Stimulated activated CD8-positive, alpha-beta memory T cell treated with anti-CD3 and anti-CD28 coated beads, Interleukin-15, amount 100 ng/mL, for 4 hours (primary cell): ENCODE results near the gene TAGLN.
"Not testable (repeated sequence)": the region's sequence is repeated elsewhere in the genome, so short reads cannot be mapped to it uniquely, and the experiment has no call there.

Experiments used
- DNase-seq, 2 donors: peaks; one replicate each; pipeline ENCODE4 v3.0.0-alpha.2; 2020; ENCODE audit warnings: low read depth in 2 of 2

The TAGLN gene

GRCh38 chr11:117195761-117196160 lies 3.4 kb upstream of the TAGLN start:
- no peak for DNase-seq

- DNase-seq: no peak
Observed at GRCh38 chr11:117197006-117197405, 2.2 kb upstream of the TAGLN start.

GRCh38 chr11:117197516-117198456 lies 1.4 kb upstream of the TAGLN start:
- DNase-seq: no peak

DNA sequence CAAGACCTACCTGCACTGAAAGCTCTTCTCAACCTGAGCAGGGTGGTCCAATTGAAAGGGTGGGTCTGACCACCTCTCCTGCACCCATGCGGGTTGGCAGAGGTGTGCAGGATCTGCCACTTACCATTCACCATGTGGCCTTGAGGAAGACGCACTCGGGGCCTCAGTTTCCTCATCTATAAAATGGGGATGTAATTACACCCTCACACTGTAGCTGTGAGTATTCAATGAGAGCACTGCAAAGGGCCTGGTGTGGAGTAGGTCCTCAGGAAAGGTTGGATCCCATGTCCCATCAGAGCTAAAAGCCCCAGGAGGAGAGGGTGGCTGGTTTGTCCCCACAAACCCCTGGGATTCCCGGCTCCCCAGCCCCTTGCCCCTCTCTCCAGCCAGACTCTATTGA lies 557 bp upstream of the TAGLN start:
- DNase-seq: no peak

DNA sequence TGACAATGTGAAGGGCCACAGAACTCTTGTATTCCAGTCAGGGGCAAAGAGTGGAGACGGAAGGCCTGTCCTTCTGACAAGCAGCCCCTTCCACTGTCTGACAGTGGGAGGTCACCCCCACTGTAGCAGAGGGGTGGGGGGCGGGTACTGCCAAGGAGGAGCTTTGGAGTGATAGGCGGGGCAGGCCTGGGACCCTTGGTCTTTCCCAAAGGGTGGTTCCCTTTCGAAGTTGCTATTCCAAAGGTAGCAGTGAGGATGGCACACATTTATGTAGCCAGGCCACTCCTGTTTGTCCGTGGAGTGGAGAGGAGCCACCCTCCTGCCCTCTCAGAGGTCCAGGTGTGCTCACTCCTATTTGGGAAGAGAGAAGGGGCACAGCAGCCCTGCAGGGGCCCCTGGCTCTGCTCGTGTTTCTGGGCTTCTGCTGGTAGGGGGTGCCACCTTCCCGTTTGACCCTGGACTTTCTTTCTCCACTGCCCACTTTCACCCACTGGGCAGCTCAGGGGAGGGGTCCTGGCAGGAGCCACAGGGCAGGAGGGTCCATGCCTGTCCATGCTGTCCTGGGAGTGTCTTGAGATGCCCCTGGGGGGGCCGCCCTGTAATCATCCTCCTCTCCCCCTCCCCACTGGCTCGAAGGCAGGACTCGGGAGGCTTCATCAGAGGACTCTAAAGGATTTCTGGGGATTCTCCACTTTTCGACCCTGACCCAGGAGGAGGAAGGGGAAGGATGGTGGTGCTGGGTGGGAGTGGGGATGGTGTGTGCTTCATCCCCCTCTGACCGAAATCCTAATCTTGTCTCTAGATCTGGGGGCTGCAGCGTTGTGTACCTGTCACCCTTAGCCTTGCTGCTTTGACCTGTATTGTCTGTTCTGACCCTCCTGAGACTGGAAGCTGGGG lies 994 bp downstream of the TAGLN start:
- DNase-seq: no peak

GRCh38 chr11:117200813-117201657 lies 1.9 kb downstream of the TAGLN start:
- no peak for DNase-seq

GRCh38 chr11:117201658-117202305 lies 2.6 kb downstream of the TAGLN start:
- DNase-seq: no peak

DNA sequence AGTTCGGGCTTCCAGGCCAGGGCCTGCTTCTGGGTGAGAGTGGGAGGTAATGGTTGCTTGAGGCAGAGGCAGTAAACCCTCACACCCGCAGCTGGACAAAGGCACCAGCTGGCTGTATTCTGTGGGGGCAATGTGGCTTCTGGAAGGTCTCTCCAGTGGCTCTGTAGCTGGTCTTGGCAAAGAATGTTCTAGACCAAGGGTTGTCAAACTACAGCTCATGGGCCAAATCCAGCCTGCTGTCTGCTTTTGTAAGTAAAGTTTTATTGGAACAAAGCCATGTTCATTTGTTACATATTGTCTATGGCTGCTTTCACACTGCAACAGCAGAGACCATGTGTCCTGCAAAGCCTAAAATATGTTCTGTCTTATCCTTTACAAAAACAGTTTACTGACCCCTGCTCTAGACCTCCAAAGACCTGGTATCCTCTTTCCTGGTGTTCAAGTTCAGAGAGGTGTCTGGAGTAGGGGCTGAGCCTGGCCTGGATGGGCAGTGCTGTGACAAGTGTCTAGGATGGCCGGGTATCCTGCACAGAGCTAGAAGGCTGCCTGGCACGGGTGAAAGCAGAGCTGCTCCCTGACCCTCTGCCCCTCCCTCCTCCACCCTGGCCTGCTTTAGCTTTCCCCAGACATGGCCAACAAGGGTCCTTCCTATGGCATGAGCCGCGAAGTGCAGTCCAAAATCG lies 3.4 kb downstream of the TAGLN start:
- DNase-seq: no peak

GRCh38 chr11:117203069-117203407 lies 3.9 kb downstream of the TAGLN start:
- DNase-seq: no peak

GRCh38 chr11:117204283-117205080 lies 5.3 kb downstream of the TAGLN start:
- no peak for DNase-seq

DNA sequence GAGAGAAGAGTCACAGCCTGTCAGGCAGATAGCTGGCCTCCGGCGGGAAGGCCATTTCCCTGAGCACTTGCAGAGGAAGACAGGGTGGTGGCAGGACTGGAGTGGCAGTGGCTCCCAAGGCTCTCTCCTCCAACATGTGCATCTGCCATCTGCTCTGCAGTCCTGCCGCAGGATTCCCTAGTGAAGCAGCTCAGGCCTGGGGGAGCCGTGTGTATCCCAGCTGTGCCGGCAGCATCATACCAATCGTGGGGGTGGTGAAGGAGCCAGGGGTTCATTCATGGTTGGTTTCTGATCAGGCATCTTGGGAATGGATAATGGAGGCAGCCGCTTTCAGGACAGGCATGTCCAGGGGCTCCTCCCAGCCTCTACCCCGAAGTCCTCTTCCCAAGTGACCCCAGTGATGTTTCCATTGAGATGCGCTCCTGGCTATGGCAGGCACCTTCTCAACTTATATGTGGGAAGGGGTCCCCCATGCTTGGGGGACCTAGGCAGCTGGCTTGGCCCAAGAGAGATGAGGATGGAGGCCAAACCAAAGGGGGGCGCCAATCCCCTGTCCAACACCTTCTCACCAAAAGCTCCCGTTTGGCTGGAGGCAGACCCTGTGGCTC lies 6.1 kb downstream of the TAGLN start:
- no peak for DNase-seq

- not testable (repeated sequence) for DNase-seq
Observed at GRCh38 chr11:117206111-117206510, 6.9 kb downstream of the TAGLN start.

- DNase-seq: not testable (repeated sequence)
Observed at GRCh38 chr11:117206859-117207258, 7.7 kb downstream of the TAGLN start.

DNA sequence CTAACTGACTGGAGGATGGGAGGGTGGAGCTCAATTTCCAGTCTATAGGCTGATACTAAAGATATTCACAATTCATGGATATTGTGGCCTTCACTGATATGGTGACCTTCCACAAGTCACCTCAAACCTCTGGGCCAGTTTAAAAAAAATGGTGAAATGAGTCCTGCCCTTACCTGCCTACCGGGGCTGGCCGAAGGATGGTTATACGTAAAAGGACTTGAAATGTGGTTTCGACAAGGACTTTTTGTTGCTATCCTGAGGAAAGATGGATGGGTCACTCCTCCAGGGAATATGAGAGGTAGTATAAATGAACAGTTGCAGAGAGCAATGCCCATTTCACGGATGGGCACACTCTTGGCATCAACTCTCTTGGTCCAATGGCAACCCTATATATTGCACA lies 8.3 kb downstream of the TAGLN start:
- not testable (repeated sequence) for DNase-seq

GRCh38 chr11:117208710-117209109 lies 9.5 kb downstream of the TAGLN start:
- not testable (repeated sequence) for DNase-seq

- DNase-seq: not testable (repeated sequence)
Observed at GRCh38 chr11:117209351-117210125, 10.4 kb downstream of the TAGLN start.

DNA sequence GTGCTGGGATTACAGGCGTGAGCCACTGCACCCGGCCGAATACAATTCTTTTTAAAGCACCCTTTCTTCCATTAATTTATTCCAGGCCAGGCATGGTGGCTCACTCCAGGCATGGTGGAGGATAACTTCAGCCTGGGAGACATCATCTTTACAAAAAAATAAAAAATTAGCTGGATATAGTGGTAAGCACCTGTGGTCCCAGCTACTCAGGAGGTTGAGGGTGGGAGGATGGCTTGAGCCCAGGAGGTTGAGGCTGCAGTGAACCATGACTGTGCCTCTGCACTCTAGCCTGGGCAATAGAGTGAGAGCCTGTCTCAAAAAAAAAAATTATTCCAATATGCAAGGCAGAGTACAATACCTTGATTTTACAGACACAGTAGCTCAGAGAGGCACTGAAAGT lies 11.4 kb downstream of the TAGLN start:
- no peak for DNase-seq

GRCh38 chr11:117212697-117213355 lies 13.7 kb downstream of the TAGLN start:
- no peak for DNase-seq
